NOMO-1 treated with dmso at 0.1 percent for 144 hours (cell line): ENCODE data around the gene CLMP.

Experiments used
- DNase-seq: peaks from one replicate; lab custom pipeline; 2025; ENCODE audit not compliant: unreplicated experiment; lab: John Stamatoyannopoulos, UW

Gene CLMP

GRCh38 chr11:123195188-123196059 is at the start of gene CLMP:
TSS of gene CLMP (minus strand) at chr11:123195248. CDS start at chr11:123194940, 308 bp downstream.
- DNase-seq, result no peak

- no peak for DNase-seq
These were observed 47.0 kb upstream of the CLMP start for GRCh38 chr11:123241874-123242543.

GRCh38 chr11:123241294-123241693 is 46.2 kb upstream of the CLMP start:
- DNase-seq, result no peak

GRCh38 chr11:123239191-123240150 is 44.4 kb upstream of the CLMP start:
- DNase-seq, result no peak

- DNase-seq, result no peak
These were observed 43.2 kb upstream of the CLMP start for GRCh38 chr11:123238297-123238696.

- DNase-seq, result no peak
These were observed 41.8 kb upstream of the CLMP start for GRCh38 chr11:123236879-123237278.

- DNase-seq, result no peak
These were observed 40.7 kb upstream of the CLMP start for GRCh38 chr11:123235656-123236261.

- no peak for DNase-seq
These were observed 40.1 kb upstream of the CLMP start for GRCh38 chr11:123235117-123235655.

- DNase-seq, result peak; percentile 26
These were observed 38.9 kb upstream of the CLMP start for GRCh38 chr11:123233975-123234334.

- DNase-seq, result no peak
These were observed 38.4 kb upstream of the CLMP start for GRCh38 chr11:123233280-123233974.

GRCh38 chr11:123231777-123232176 is 36.7 kb upstream of the CLMP start:
- DNase-seq, result no peak

GRCh38 chr11:123231256-123231655 is 36.2 kb upstream of the CLMP start:
- no peak for DNase-seq

- DNase-seq, result no peak
These were observed 35.3 kb upstream of the CLMP start for GRCh38 chr11:123230346-123230745.

GRCh38 chr11:123228496-123229163 is 33.6 kb upstream of the CLMP start:
- DNase-seq, result no peak

- no peak for DNase-seq
These were observed 32.9 kb upstream of the CLMP start for GRCh38 chr11:123227763-123228495.

GRCh38 chr11:123221584-123221983 is 26.5 kb upstream of the CLMP start:
- no peak for DNase-seq

- DNase-seq, result no peak
These were observed 26.1 kb upstream of the CLMP start for GRCh38 chr11:123221096-123221561.

GRCh38 chr11:123219066-123219690 is 24.1 kb upstream of the CLMP start:
- no peak for DNase-seq
